Jurkat, Clone E6-1 (cell line): ENCODE results near the gene MYPN.
"Not testable (repeated sequence)": the region's sequence is repeated elsewhere in the genome, so short reads cannot be mapped to it uniquely, and the experiment has no call there.

ENCODE experiments used
- DNase-seq: peaks from one replicate; pipeline ENCODE4 v3.0.0-alpha.2; 2011; ENCODE audit warnings: low read depth, low spot score
- H3K4me3 ChIP-seq: 2 replicates; pipeline ENCODE4 v1.5.1; 2011; ENCODE audit warnings: mild to moderate bottlenecking, low read length, control low read depth, moderate library complexity

MYPN gene

DNA sequence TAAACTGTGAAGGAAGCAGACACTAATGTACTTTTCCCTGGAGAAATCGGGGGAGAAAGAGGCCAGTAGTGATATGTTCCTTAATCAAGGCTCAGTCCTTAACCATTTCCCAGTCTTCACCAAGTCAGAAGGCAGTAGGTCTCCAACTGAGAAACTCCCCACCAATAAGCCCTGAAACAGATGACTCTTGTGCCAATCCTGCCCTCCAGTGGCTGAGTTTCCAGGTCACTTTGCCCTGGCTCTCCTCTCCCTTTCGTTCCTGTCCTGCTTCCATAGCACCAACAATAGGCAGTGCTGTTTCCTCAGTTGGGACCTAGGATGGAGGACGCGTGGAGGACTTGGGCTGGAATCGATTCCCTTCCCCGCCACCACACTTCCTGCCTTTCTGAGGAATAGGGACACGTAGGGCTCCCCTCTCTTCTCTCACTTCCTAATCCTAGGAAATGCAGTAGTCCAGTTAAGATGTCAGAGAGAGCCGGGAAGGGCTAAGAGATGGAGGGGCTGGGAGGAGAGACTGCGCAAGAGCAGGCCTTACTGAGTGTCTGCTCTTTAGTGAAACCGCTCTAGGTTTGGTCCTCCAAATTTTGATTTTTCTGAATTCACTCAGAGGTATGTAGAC is 99.2 kb downstream of the MYPN start:
- no peak overlapping the region for H3K4me3 ChIP-seq
- no peak for DNase-seq

- DNase-seq: no peak
- no peak overlapping the region for H3K4me3 ChIP-seq
Observed at GRCh38 chr10:68211669-68212068, 102.4 kb downstream of the MYPN start.

GRCh38 chr10:68212721-68213352 is 103.5 kb downstream of the MYPN start:
- no peak overlapping the region for H3K4me3 ChIP-seq
- no peak for DNase-seq

DNA sequence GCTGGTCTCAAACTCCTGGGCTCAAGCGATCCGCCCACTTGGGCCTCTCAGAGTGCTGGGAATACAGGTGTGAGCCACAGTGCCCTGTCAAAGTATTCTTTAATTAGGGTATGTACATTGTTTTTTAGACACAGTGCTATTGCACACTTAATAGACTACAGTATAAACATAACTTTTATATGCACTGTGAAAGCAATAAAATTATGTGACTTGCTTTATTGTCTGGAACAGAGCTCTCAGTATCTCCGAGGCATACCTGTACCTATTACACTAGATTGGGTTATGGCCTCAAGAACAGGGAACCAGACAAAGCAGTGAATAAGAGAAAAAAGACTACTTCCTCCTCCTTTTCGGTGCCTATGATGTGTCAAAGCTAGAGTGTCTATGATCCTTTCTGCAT is 109.5 kb downstream of the MYPN start:
- no peak for DNase-seq
- no peak overlapping the region for H3K4me3 ChIP-seq

DNA sequence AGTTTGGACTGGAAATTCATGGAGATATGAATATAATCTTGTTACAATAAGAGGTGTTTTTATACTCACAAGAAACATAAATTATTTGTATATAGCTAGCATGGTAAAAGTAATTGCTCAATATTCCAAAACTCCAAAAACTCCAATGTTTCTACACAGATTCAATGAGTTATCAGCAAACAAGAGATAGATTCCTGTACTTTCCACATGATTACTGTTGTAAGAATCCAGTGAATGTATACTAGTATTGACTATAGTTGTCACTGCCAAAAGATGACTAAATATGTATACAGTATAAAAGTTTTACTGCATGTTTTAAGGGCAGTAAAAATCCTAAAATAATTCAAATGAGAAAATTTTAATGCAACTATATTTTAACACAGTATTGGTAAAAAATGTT is 111.9 kb downstream of the MYPN start:
- DNase-seq: no peak
- no peak overlapping the region for H3K4me3 ChIP-seq

- no peak for DNase-seq
- H3K4me3 ChIP-seq: no peak overlapping the region
Observed at GRCh38 chr10:68222391-68222790, 113.1 kb downstream of the MYPN start.

GRCh38 chr10:68223535-68224165 is 114.4 kb downstream of the MYPN start:
- no peak for DNase-seq

GRCh38 chr10:68224810-68225209 is 115.5 kb downstream of the MYPN start:
- no peak for DNase-seq
- H3K4me3 ChIP-seq: no peak overlapping the region

More at GRCh38 chr10:68223535-68224165, 114.4 kb downstream of the MYPN start:
- H3K4me3 ChIP-seq: no peak overlapping the region

DNA sequence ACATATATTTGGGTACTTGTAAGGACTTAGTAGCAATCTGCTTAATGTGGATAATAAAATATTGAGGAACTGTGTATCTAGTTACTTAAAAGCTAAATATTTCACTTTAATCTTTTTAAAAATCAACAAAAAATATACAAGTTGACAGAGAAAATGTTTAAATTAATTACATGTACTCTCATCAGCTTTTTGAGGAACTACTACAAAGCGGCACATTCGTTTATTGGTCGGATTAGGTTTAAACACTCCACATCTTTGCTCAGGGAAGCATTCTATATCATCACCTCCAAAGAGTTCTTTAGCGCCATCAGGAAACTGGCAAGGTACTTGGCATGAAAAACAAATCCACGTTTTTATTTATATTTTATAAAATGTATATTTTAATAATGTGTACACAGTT is 121.0 kb downstream of the MYPN start:
- H3K4me3 ChIP-seq: no peak overlapping the region
- DNase-seq: no peak

GRCh38 chr10:68231106-68231816 is 122.0 kb downstream of the MYPN start:
- peak overlapping the region; percentile 27 for H3K4me3 ChIP-seq
- no peak for DNase-seq

- no peak for DNase-seq
- peak within 1 kb of the TSS; percentile 27 for H3K4me3 ChIP-seq
Observed at GRCh38 chr10:68231817-68232251, 122.5 kb downstream of the MYPN start, which contains the start of gene ATOH7. TSS of gene ATOH7 (minus strand) at chr10:68232113. CDS start at chr10:68231677, 436 bp downstream.

- DNase-seq: no peak
Observed at GRCh38 chr10:68233046-68233445, 123.8 kb downstream of the MYPN start.

DNA sequence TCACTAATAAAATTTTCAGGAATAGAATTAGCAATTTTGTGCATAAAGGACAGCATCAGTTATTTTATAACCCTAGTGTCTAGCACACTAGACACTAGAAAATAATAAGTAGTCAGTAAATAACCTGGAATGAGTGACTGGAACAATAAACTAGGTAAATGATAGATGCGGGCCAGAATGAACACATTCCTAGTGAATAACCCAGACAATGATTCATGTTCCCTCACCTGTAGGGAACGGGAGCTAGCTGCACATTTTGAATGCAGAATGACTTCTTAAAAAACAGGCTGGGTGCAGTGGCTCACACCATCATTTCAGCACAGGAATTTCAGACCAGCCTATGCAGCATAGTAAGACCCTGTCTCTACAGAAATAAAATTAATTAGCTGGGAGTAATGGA is 125.8 kb downstream of the MYPN start:
- DNase-seq: no peak
- H3K4me3 ChIP-seq: no peak overlapping the region

More at GRCh38 chr10:68233046-68233445, 123.8 kb downstream of the MYPN start:
- no peak overlapping the region for H3K4me3 ChIP-seq

DNA sequence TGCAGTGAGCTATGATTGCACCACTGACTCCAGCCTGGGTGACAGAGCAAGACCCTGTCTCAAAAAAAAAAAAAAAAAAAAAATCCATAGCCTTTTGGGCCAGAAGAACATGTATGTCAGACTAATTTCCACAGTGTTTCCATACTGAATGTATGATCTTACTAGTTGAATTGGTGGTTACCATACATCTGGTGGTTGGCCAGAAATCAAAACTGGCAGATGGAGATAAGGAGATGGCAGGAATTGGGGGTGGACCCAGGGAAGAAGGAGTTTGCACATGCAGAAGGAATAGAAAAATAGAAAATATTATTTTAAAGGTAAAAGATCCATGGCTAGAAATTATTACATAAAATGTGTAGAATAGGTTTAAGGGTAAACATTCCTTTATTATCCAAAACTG is 126.3 kb downstream of the MYPN start:
- no peak for DNase-seq
- H3K4me3 ChIP-seq: no peak overlapping the region

GRCh38 chr10:68237173-68237572 is 127.9 kb downstream of the MYPN start:
- no peak overlapping the region for H3K4me3 ChIP-seq
- DNase-seq: no peak

DNA sequence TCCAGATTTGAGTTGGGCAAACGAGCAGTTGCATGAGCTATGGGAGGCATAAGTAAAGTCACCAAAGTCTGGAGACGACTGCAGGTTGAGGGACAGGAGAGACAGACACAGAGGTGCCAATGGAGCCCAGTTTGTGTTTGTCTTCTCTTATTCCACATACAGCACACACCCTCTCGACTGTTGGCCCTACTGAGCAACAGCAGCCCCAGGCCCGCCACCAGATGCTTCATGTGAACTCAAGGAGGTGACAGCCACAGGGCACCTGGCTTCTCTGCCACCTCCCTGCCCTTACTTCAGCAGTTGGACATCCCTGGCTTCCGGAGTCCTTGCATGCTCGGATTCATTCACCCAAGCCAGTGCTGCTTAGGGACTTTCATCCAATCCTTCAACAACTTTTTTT is 129.1 kb downstream of the MYPN start:
- no peak for DNase-seq
- no peak overlapping the region for H3K4me3 ChIP-seq

GRCh38 chr10:68239069-68239468 is 129.8 kb downstream of the MYPN start:
- H3K4me3 ChIP-seq: no peak overlapping the region
- no peak for DNase-seq

DNA sequence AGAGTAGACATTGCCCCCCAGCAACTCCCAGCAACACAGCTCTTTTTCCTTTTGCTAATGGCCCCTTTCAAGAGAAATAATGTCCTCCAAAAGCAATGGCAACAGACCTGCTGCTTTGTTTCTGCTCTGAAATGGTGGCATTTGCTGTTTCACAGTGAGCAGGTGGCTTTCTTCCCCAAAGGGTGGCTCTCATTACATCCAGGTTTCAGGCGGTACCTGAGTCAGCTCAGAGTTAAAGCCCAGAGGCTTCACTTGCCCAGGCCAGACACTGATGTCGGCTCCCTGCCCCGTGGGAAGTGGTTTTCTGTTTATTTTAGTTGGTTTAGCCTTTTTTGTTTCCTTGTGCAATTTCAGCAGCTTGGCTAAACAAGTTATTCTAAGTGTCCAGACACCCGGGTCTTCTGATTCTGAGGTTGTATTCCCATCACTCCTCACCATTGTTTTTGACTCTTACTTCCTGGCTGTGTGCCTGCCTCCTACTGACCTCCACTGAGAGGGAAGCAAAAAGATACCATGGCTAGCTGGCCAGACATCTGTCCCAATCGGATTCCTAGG is 130.4 kb downstream of the MYPN start:
- no peak for DNase-seq
- H3K4me3 ChIP-seq: no peak overlapping the region

GRCh38 chr10:68242051-68242450 is 132.8 kb downstream of the MYPN start:
- no peak overlapping the region for H3K4me3 ChIP-seq
- DNase-seq: no peak

GRCh38 chr10:68246397-68246796 is 137.1 kb downstream of the MYPN start:
- not testable (repeated sequence) for H3K4me3 ChIP-seq, DNase-seq
